Upper lobe of right lung (tissue), 1 donor: ENCODE data around the gene PTGES3. TPM values are rescaled to one million over a fixed set of nuclear protein-coding genes. Genes with fewer than 3 reads are reported as not detected.

Source experiments
- ATAC-seq: fragments of 200-7000 bp; cut with Tn5 transposase; one replicate; pipeline ENCODE4 v1.9.1; 2020; ENCODE audit warnings: mild to moderate bottlenecking, moderate library complexity
- DNase-seq: peaks from one replicate; pipeline ENCODE4 v3.0.0-alpha.2; 2020
- H3K27ac ChIP-seq: fragments of 200-600 bp; one replicate; pipeline ENCODE4 v1.8.0; 2022
- H3K27me3 ChIP-seq: fragments of 200-600 bp; one replicate; pipeline ENCODE4 v1.8.0; 2022; ENCODE audit warnings: mild to moderate bottlenecking
- H3K36me3 ChIP-seq: fragments of 200-600 bp; one replicate; pipeline ENCODE4 v1.8.0; 2022
- H3K4me1 ChIP-seq: fragments of 200-600 bp; one replicate; pipeline ENCODE4 v1.8.0; 2022
- H3K4me3 ChIP-seq: fragments of 200-600 bp; one replicate; pipeline ENCODE4 v1.8.0; 2022; ENCODE audit warnings: mild to moderate bottlenecking
- H3K9me3 ChIP-seq: fragments of 200-600 bp; one replicate; pipeline ENCODE4 v1.8.0; 2022
- CTCF ChIP-seq: fragments of 200-600 bp; IDR thresholded peaks from one replicate; pipeline ENCODE4 v1.8.0; 2022; ENCODE audit warnings: antibody characterized with exemption
- intact Hi-C: fragments of 100-400 bp; cut with DNase I; formaldehyde crosslinking; loops from one replicate; pipeline ENCODE4 v1.11.0; 2022
- total RNA-seq: library from RNA; stranded (reverse); fragmentation: NEBNext Ultra II Directional; extraction: Animal tissue kit (Norgen Biotek cat#: 25700); gene quantifications from one replicate; pipeline ENCODE4 v1.2.1, GENCODE V29; 2021
- donor health status: DM: no; HTN: yes; CAD: no; lungs with severe emphysema.

PTGES3 gene
- total RNA-seq, 1 donor from 2014 or later, result 168 TPM

DNA sequence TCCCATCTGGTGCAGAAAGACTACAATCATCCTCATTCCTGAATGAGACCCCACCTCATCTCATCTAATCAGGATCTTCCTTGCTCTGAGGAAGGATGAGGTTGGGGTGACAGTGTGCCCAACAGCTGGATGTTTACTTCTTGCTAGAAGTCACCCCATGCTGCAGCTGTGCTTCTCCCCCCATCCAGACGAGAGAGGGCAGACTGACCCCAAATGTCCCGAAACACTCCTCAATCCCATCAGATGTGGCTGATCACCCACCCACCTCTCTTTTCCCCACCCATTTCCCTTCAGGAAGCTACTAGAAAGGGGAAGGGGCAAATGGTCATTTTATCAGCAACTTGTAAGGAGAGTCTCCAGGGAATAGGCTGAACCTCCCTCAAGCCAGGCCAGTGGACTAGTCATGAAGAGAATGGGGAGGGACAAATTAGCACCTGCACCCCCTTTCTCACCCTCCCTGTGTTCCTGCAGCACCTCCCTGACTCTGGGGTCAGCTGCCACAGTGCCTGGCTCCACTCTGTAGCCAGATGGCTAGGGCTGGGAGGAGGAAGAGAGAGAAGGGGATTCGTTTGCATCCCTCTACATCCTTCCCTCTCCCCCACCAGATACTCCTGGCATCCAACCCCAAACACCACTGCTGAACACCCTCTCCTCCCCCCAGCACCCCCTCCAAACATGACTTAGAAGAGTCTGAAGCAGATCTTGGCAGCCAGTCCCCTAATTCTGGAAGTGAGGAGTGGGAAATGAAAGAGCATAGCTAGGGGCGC lies 55.2 kb downstream of the PTGES3 start:
- Histone ChIP-seq H3K27me3 (no peaks in the 10 kb centered on the region), H3K27ac (peak overlapping the region; percentile 60), H3K4me1 (peaks cover 52% of the 10 kb centered on the region), H3K36me3 (peaks cover 4% of the 10 kb centered on the region), H3K4me3 (peak overlapping the region; percentile 26), H3K9me3 (no peaks in the 10 kb centered on the region)
- TF ChIP-seq CTCF, result no peak
- intact Hi-C loops, result no loop called here
- no peak for ATAC-seq
- no peak for DNase-seq

GRCh38 chr12:56631790-56632700 lies 56.0 kb downstream of the PTGES3 start:
- Histone ChIP-seq H3K4me1 (peaks cover 52% of the 10 kb centered on the region), H3K9me3 (no peaks in the 10 kb centered on the region), H3K27me3 (no peaks in the 10 kb centered on the region), H3K27ac (peak overlapping the region; percentile 60), H3K4me3 (peak overlapping the region; percentile 26), H3K36me3 (peaks cover 7% of the 10 kb centered on the region)
- intact Hi-C loops, result no loop called here
- ATAC-seq (peak; percentile 50), DNase-seq (peak; percentile 91)
- no peak for TF ChIP-seq CTCF

DNA sequence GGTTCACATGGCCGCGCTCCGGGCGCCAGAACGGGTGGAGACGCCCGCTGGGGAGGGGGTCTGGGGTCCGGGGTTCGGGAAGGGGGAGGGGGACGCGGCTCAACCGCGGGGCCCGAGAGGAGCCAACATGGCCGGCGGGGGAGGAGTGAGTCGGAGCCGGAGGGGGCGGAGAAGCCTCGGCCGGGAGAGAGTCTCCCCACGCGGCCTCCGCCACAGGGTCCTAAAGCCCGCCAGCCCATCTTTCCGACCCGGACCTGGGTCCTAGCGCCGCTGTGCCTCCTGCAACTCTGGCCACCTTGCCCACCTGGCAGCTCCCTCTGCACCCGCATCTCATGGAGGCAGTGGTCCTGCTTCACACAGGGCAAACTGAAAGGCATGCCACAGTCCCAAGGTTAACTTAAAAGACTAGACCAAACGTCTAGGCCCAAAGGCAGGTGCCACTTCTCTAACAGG lies 57.9 kb downstream of the PTGES3 start, which contains the start of gene BAZ2A:
Gene BAZ2A, minus strand, starts transcription at position 147 of the 453 bp plus-strand sequence. CDS start 12,796 bp downstream, outside the sequence.
- Histone ChIP-seq H3K4me3 (peak within 1 kb of the TSS; percentile 98), H3K27ac (peak within 1 kb of the TSS; percentile 90), H3K36me3 (peaks cover 18% of the 10 kb centered on the region), H3K9me3 (no peaks in the 10 kb centered on the region), H3K4me1 (peaks cover 54% of the 10 kb centered on the region), H3K27me3 (no peaks in the 10 kb centered on the region)
- ATAC-seq (peak; percentile 89), DNase-seq (peak; percentile 94)
- intact Hi-C loops, result no loop called here
- TF ChIP-seq CTCF, result no peak

GRCh38 chr12:56629459-56630179 lies 58.5 kb downstream of the PTGES3 start:
- peaks cover 54% of the 10 kb centered on the region for H3K4me1 ChIP-seq
- H3K27ac ChIP-seq, result peak overlapping the region; percentile 90
- DNase-seq (peak; percentile 72), ATAC-seq (peak; percentile 37)
- intact Hi-C loops, result no loop called here
- H3K27me3 ChIP-seq, result no peaks in the 10 kb centered on the region
- no peak for TF ChIP-seq CTCF
- peak overlapping the region; percentile 98 for H3K4me3 ChIP-seq
- H3K36me3 ChIP-seq, result peaks cover 18% of the 10 kb centered on the region
- no peaks in the 10 kb centered on the region for H3K9me3 ChIP-seq
